Upper lobe of right lung (tissue), 1 donor: Measurements from ENCODE around the gene ARHGAP15. TPM values are rescaled to one million over a fixed set of nuclear protein-coding genes. Genes with fewer than 3 reads are reported as not detected.

Experiments
- ATAC-seq: fragments of 200-7000 bp; cut with Tn5 transposase; one replicate; pipeline ENCODE4 v1.9.1; 2020; ENCODE audit warnings: mild to moderate bottlenecking, moderate library complexity
- DNase-seq: peaks from one replicate; pipeline ENCODE4 v3.0.0-alpha.2; 2020
- H3K27ac ChIP-seq: fragments of 200-600 bp; one replicate; pipeline ENCODE4 v1.8.0; 2022
- H3K27me3 ChIP-seq: fragments of 200-600 bp; one replicate; pipeline ENCODE4 v1.8.0; 2022; ENCODE audit warnings: mild to moderate bottlenecking
- H3K36me3 ChIP-seq: fragments of 200-600 bp; one replicate; pipeline ENCODE4 v1.8.0; 2022
- H3K4me1 ChIP-seq: fragments of 200-600 bp; one replicate; pipeline ENCODE4 v1.8.0; 2022
- H3K4me3 ChIP-seq: fragments of 200-600 bp; one replicate; pipeline ENCODE4 v1.8.0; 2022; ENCODE audit warnings: mild to moderate bottlenecking
- H3K9me3 ChIP-seq: fragments of 200-600 bp; one replicate; pipeline ENCODE4 v1.8.0; 2022
- CTCF ChIP-seq: fragments of 200-600 bp; IDR thresholded peaks from one replicate; pipeline ENCODE4 v1.8.0; 2022; ENCODE audit warnings: antibody characterized with exemption
- intact Hi-C: fragments of 100-400 bp; cut with DNase I; formaldehyde crosslinking; loops from one replicate; pipeline ENCODE4 v1.11.0; 2022
- total RNA-seq: library from RNA; stranded (reverse); fragmentation: NEBNext Ultra II Directional; extraction: Animal tissue kit (Norgen Biotek cat#: 25700); gene quantifications from one replicate; pipeline ENCODE4 v1.2.1, GENCODE V29; 2021
- donor health status: DM: no; HTN: yes; CAD: no; lungs with severe emphysema.

The ARHGAP15 gene
- total RNA-seq, 1 donor from 2014 or later = 19.2 TPM

DNA sequence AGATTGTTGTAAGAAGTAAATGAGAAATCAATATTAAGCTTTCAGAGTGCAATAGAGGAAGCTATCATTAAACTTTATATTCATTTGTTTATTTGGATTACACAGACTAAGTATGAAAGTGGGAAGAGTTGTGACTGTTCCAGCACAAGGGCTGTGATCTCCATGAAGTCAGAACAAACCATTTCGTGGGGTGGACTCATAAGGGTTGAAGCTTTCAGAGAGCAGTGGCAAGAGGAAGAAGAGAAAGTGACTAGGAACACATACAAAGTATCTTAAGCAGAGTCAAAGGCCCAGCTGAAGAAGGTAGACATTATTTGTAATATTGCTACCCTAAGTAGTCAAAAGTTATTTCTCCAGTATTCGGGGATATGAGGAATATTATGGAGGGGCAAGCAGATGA, 117.0 kb downstream of the ARHGAP15 start:
- Histone ChIP-seq H3K4me3 (no peak overlapping the region), H3K9me3 (no peaks in the 10 kb centered on the region), H3K27me3 (no peaks in the 10 kb centered on the region), H3K36me3 (no peaks in the 10 kb centered on the region), H3K4me1 (no peaks in the 10 kb centered on the region), H3K27ac (no peak overlapping the region)
- intact Hi-C loops = no loop called here
- DNase-seq (no peak), ATAC-seq (no peak)
- TF ChIP-seq CTCF = no peak

GRCh38 chr2:143246815-143247744, 117.9 kb downstream of the ARHGAP15 start:
- ATAC-seq (no peak), DNase-seq (no peak)
- no peaks in the 10 kb centered on the region for H3K4me1 ChIP-seq
- no peaks in the 10 kb centered on the region for H3K9me3 ChIP-seq
- intact Hi-C loops = no loop called here
- no peaks in the 10 kb centered on the region for H3K27me3 ChIP-seq
- H3K36me3 ChIP-seq = no peaks in the 10 kb centered on the region
- H3K4me3 ChIP-seq = no peak overlapping the region
- no peak overlapping the region for H3K27ac ChIP-seq
- no peak for TF ChIP-seq CTCF

DNA sequence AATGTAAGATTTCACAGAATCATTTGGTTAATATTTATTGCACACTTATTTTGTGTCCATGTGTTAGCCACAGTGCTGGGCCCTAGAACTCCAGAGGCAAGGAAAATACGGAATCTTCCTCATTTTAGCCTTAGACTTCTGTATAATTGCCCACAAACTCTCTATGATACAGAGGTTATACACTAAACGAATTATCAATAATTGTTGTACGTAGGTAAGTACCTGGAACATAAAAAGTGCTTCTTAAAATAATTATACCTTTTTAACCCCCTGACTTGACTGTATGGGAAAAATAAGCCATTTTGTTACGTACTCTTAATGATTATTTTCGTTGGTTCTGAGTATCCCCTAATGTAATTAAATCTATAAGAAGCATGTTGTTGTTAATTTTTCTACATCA, 119.4 kb downstream of the ARHGAP15 start:
- H3K4me1 ChIP-seq = no peaks in the 10 kb centered on the region
- H3K27ac ChIP-seq = no peak overlapping the region
- TF ChIP-seq CTCF = no peak
- no peaks in the 10 kb centered on the region for H3K9me3 ChIP-seq
- no peaks in the 10 kb centered on the region for H3K27me3 ChIP-seq
- DNase-seq (no peak), ATAC-seq (no peak)
- no peak overlapping the region for H3K4me3 ChIP-seq
- intact Hi-C loops = no loop called here
- no peaks in the 10 kb centered on the region for H3K36me3 ChIP-seq

GRCh38 chr2:143251681-143252080, 122.5 kb downstream of the ARHGAP15 start:
- H3K36me3 ChIP-seq = no peaks in the 10 kb centered on the region
- no peak for DNase-seq
- no peak for ATAC-seq
- H3K27ac ChIP-seq = no peak overlapping the region
- no peak for TF ChIP-seq CTCF
- H3K4me3 ChIP-seq = no peak overlapping the region
- intact Hi-C loops = no loop called here
- no peaks in the 10 kb centered on the region for H3K9me3 ChIP-seq
- no peaks in the 10 kb centered on the region for H3K27me3 ChIP-seq
- no peaks in the 10 kb centered on the region for H3K4me1 ChIP-seq

DNA sequence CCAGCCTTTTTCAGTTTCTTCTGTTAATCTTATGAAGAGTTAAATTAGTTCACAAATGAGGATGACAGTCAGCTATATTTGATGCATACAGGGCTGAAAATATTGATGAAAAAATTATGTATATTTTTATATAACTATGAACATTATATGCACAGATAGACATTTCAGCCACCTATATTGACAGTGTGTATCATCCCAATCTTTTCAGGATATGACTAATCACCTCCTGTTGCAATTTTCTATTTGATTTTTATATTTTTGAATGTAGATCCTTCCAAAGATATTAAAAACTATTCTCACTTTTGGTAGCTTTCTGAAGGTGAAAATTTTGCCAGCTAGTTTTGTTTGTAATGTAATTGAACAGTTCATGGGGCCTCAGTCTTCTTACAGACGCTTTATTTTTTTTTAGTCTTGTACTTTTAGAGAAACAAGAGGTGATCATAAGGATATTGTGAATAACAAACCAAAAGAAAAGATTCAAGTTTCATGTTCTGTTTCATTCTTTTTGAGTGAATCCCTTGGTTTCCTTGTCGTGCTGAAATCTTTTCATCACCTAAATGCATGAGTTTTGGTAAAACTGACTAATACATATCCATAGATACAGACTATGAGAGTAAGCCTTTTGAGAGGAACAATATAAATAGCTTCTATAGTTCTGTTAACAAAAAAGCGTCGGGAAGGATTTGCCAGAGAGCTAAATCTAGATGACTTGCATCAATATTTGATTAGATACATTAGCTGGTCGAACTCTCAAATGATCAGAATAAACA, 123.1 kb downstream of the ARHGAP15 start:
- Histone ChIP-seq H3K4me1 (no peaks in the 10 kb centered on the region), H3K4me3 (no peak overlapping the region), H3K27me3 (no peaks in the 10 kb centered on the region), H3K9me3 (no peaks in the 10 kb centered on the region), H3K36me3 (no peaks in the 10 kb centered on the region), H3K27ac (no peak overlapping the region)
- no peak for DNase-seq
- no peak for ATAC-seq
- intact Hi-C loops = no loop called here
- no peak for TF ChIP-seq CTCF
